ENCODE data around the gene CCSER2. TPM values are rescaled to one million over a fixed set of nuclear protein-coding genes. Genes with fewer than 3 reads are reported as not detected.
A peak's percentile ranks its signal among the peaks of the same experiment; 100 is the strongest.

CCSER2 gene
- total RNA-seq, 1 experiment from 2014 or later = 44.1 TPM

GRCh38 chr10:84540022-84540616 is 211.7 kb downstream of the CCSER2 start:
- intact Hi-C loops (cut with micrococcal nuclease; ENCODE audit: unreplicated experiment) = loop anchor here (2.0 to 10.0 kb wide), 2 partner anchors 175 to 1835 kb away; no protein-coding TSS in a partner anchor
- Histone ChIP-seq H3K4me3 (ENCODE audit: low read depth, low read length, poor library complexity, severe bottlenecking) (peak overlapping the region; percentile 46), H3K27me3 (replicated peaks; ENCODE audit: insufficient read depth, low read depth, low read length, poor library complexity) (no peaks in the 10 kb centered on the region), H3K9me3 (ENCODE audit: low read depth, low read length, poor library complexity, severe bottlenecking) (no peaks in the 10 kb centered on the region), H3K36me3 (ENCODE audit: insufficient read depth, low read length, poor library complexity, severe bottlenecking) (no peaks in the 10 kb centered on the region), H3K4me1 (ENCODE audit: insufficient read depth, low read length, poor library complexity, severe bottlenecking) (no peaks in the 10 kb centered on the region), H3K27ac (ENCODE audit: low read depth, low read length, poor library complexity, severe bottlenecking) (no peak overlapping the region)
- CTCF ChIA-PET = interaction anchor here (0.5 to 4.7 kb wide), 9 partner anchors 10 to 277 kb away, joined by 3 to 55 read pairs (median 3); partner anchors contain the start of gene CCSER2
- POLR2A ChIA-PET (ENCODE audit: low non-redundant PET) = interaction anchor here (0.6 kb wide), 1 partner anchor 16 kb away, joined by 4 read pairs; no protein-coding TSS in a partner anchor
- TF ChIP-seq EZH2 (IDR thresholded peaks at IDR 0.05; ENCODE audit: borderline replicate concordance, low read depth, low read length, poor library complexity, severe bottlenecking) (no peak), CTCF (conservative IDR thresholded peaks at IDR 0.05; ENCODE audit: low read depth, low read length) (no peak)
- peak; percentile 23 for DNase-seq (ENCODE audit: low spot score)
- BruUV-seq (replicated peaks) = no TSS peak

GRCh38 chr10:84540617-84541288 is 212.4 kb downstream of the CCSER2 start:
- Histone ChIP-seq H3K9me3 (ENCODE audit: low read depth, low read length, poor library complexity, severe bottlenecking) (no peaks in the 10 kb centered on the region), H3K27ac (ENCODE audit: low read depth, low read length, poor library complexity, severe bottlenecking) (no peak overlapping the region), H3K27me3 (replicated peaks; ENCODE audit: insufficient read depth, low read depth, low read length, poor library complexity) (peaks cover 3% of the 10 kb centered on the region), H3K36me3 (ENCODE audit: insufficient read depth, low read length, poor library complexity, severe bottlenecking) (no peaks in the 10 kb centered on the region), H3K4me1 (ENCODE audit: insufficient read depth, low read length, poor library complexity, severe bottlenecking) (no peaks in the 10 kb centered on the region), H3K4me3 (ENCODE audit: low read depth, low read length, poor library complexity, severe bottlenecking) (peak overlapping the region; percentile 46)
- TF ChIP-seq EZH2 (IDR thresholded peaks at IDR 0.05; ENCODE audit: borderline replicate concordance, low read depth, low read length, poor library complexity, severe bottlenecking) (no peak), CTCF (conservative IDR thresholded peaks at IDR 0.05; ENCODE audit: low read depth, low read length) (peak; percentile 91)
- peak; percentile 79 for DNase-seq (ENCODE audit: low spot score)
- intact Hi-C loops (cut with micrococcal nuclease; ENCODE audit: unreplicated experiment) = loop anchor here (2.0 to 10.0 kb wide), 2 partner anchors 174 to 1834 kb away; no protein-coding TSS in a partner anchor
- POLR2A ChIA-PET (ENCODE audit: low non-redundant PET) = interaction anchor here (0.6 kb wide), 1 partner anchor 16 kb away, joined by 4 read pairs; no protein-coding TSS in a partner anchor
- BruUV-seq (replicated peaks) = no TSS peak
- CTCF ChIA-PET = interaction anchor here (0.5 to 4.7 kb wide), 8 partner anchors 9 to 277 kb away, joined by 3 to 55 read pairs (median 4); partner anchors contain the start of gene CCSER2

GRCh38 chr10:84541289-84541637 is 212.9 kb downstream of the CCSER2 start:
- intact Hi-C loops (cut with micrococcal nuclease; ENCODE audit: unreplicated experiment) = loop anchor here (2.0 to 10.0 kb wide), 2 partner anchors 174 to 1834 kb away; no protein-coding TSS in a partner anchor
- DNase-seq (ENCODE audit: low spot score) = peak; percentile 34
- Histone ChIP-seq H3K27me3 (replicated peaks; ENCODE audit: insufficient read depth, low read depth, low read length, poor library complexity) (peaks cover 3% of the 10 kb centered on the region), H3K4me3 (ENCODE audit: low read depth, low read length, poor library complexity, severe bottlenecking) (peak overlapping the region; percentile 46), H3K4me1 (ENCODE audit: insufficient read depth, low read length, poor library complexity, severe bottlenecking) (no peaks in the 10 kb centered on the region), H3K27ac (ENCODE audit: low read depth, low read length, poor library complexity, severe bottlenecking) (no peak overlapping the region), H3K9me3 (ENCODE audit: low read depth, low read length, poor library complexity, severe bottlenecking) (no peaks in the 10 kb centered on the region), H3K36me3 (ENCODE audit: insufficient read depth, low read length, poor library complexity, severe bottlenecking) (no peaks in the 10 kb centered on the region)
- no TSS peak for BruUV-seq (replicated peaks)
- CTCF ChIA-PET = interaction anchor here (4.7 kb wide), 1 partner anchor 274 kb away, joined by 55 read pairs; no protein-coding TSS in a partner anchor
- TF ChIP-seq EZH2 (IDR thresholded peaks at IDR 0.05; ENCODE audit: borderline replicate concordance, low read depth, low read length, poor library complexity, severe bottlenecking) = no peak
- no peak for TF ChIP-seq CTCF (conservative IDR thresholded peaks at IDR 0.05; ENCODE audit: low read depth, low read length)
- POLR2A ChIA-PET (ENCODE audit: low non-redundant PET) = no interaction called here

All from A673 (cell line).